Heart left ventricle (tissue), 13 donors: Measurements from ENCODE around the gene ANK3.

ENCODE experiments used
- CTCF ChIP-seq, 12 donors: fragments of 200-600 bp; sonication (generic) in 4 of 12; IDR thresholded peaks; one replicate each; pipeline versions ENCODE4 v1.5.0 to v1.8.0; 2018 to 2022; ENCODE audit warnings: antibody characterized with exemption in 12 of 12, mild to moderate bottlenecking in 5 of 12
- POLR2A ChIP-seq, 2 donors: fragments of 450-650 bp; IDR thresholded peaks; one replicate each; pipeline ENCODE4 v1.6.1; 2017; ENCODE audit warnings: antibody characterized with exemption in 2 of 2, mild to moderate bottlenecking in 2 of 2, moderate library complexity in 2 of 2
- donor health status: ischemic (EF 13 %, LVEDD 7.1; RV severe dilation, severe dysfunction).
- donor health status: DM: no; HTN: yes; CAD: no.
- donor health status: DM: no; HTN: no; CAD: no.
- donor health status: ischemic (EF 25% LVEDD 6.9; RV normal size, moderate dysfunction).
- donor health status: ischemic (EF 25% LVEDD 5.7; RV mildly dilated, moderate dysfunction).
- donor health status: ischemic (EF 35%, LVEDD 5.7; RV mildly dilated, moderate dysfunction).
- donor health status: nonischemic (EF 11% LVEDD 7.7; RV severe dilation, severe dysfunction).
- donor health status: DM: yes; HTN: yes; CAD: no.
- donor health status: PGD.
- donor health status: ischemic (EF 29% LVEDD 5.4; RV normal size, mild dysfunction).
- donor health status: nonischemic (EF 23%, LVEDD 6.1; RV moderate dilation, normal function).

GRCh38 chr10:59997827-59998525 is 391.7 kb downstream of the ANK3 start:
- TF ChIP-seq CTCF (IDR thresholded peaks at IDR 0.05): no peak
- no peak for TF ChIP-seq POLR2A (IDR thresholded peaks at IDR 0.05)
